HCT116 (cell line): Measurements from ENCODE around the gene HS6ST3.

Experiments
- ATF3 ChIP-seq: IDR thresholded peaks from 2 replicates; pipeline ENCODE4 v1.6.1; 2012
- CEBPB ChIP-seq: IDR thresholded peaks from 2 replicates; pipeline ENCODE4 v1.6.1; 2012; ENCODE audit warnings: low read depth
- CTCF ChIP-seq, 3 experiments: fragments of 200-600 bp in 1 of 3; sonication (generic) in 1 of 3; IDR thresholded peaks in 2 of 3; conservative IDR thresholded peaks in 1 of 3; 2 replicates each; pipeline ENCODE4 v1.5.1; 2012 to 2017; ENCODE audit warnings: low read depth in 2 of 3, low read length in 2 of 3, antibody characterized with exemption in 1 of 3, borderline replicate concordance in 1 of 3, control low read depth in 1 of 3, mild to moderate bottlenecking in 1 of 3, mixed read lengths in 1 of 3, mixed run types in 1 of 3, moderate library complexity in 1 of 3; ENCODE audit not compliant: insufficient read depth in 1 of 3
- EZH2 ChIP-seq: fragments of 200-600 bp; sonication (generic); IDR thresholded peaks from 2 replicates; pipeline ENCODE4 v1.6.1; 2017; ENCODE audit warnings: antibody characterized with exemption, mixed run types
- MAX ChIP-seq: IDR thresholded peaks from 2 replicates; pipeline ENCODE4 v1.6.1; 2012
- POLR2A ChIP-seq: IDR thresholded peaks from 2 replicates; pipeline ENCODE4 v1.7.0; 2011; ENCODE audit warnings: borderline replicate concordance; ENCODE audit not compliant: insufficient read depth, insufficient read length; ENCODE audit errors: extremely low read depth
- POLR2AphosphoS5 ChIP-seq: IDR thresholded peaks from 2 replicates; pipeline ENCODE4 v1.6.1; 2011; ENCODE audit warnings: mild to moderate bottlenecking, low read depth, low read length, moderate library complexity
- SRF ChIP-seq: IDR thresholded peaks from 2 replicates; pipeline ENCODE4 v1.6.1; 2012; ENCODE audit warnings: low read depth
- ZNF274 ChIP-seq: fragments of 200-500 bp; sonication (Bioruptor generic); IDR thresholded peaks from 2 replicates; pipeline ENCODE4 v1.6.1; 2014; ENCODE audit warnings: mild to moderate bottlenecking, low read depth, low read length, inconsistent platforms

- TF ChIP-seq POLR2AphosphoS5 (no peak), CTCF (IDR thresholded peaks at IDR 0.05 in 2 of 3, conservative IDR thresholded peaks at IDR 0.05 in 1 of 3; ENCODE audit: borderline replicate concordance in 1 of 3, insufficient read depth in 1 of 3, low read depth in 2 of 3, low read length in 2 of 3) (no peak), CEBPB (no peak), SRF (no peak), ATF3 (no peak), MAX (no peak), POLR2A (no peak), EZH2 (no peak), ZNF274 (no peak)
Measured at GRCh38 chr13:96081888-96082287, 8.0 kb upstream of the HS6ST3 start.
